ENCODE results near the gene TMEM236.

GRCh38 chr10:17734432-17735080 lies 17.4 kb upstream of the TMEM236 start:
- TF ChIP-seq CTCF (IDR thresholded peaks at IDR 0.05 in 2 of 3, conservative IDR thresholded peaks at IDR 0.05 in 1 of 3; ENCODE audit: borderline replicate concordance in 1 of 3, insufficient read depth in 1 of 3, low read depth in 2 of 3, low read length in 2 of 3) (no peak), TCF7L2 (IDR thresholded peaks at IDR 0.05; ENCODE audit: borderline replicate concordance, extremely low read depth, insufficient read depth, insufficient read length) (no peak), EZH2 (IDR thresholded peaks at IDR 0.05) (no peak), POLR2A (IDR thresholded peaks at IDR 0.05; ENCODE audit: borderline replicate concordance, extremely low read depth, insufficient read depth, insufficient read length) (no peak), REST (IDR thresholded peaks at IDR 0.05; ENCODE audit: low read depth) (no peak), CEBPB (IDR thresholded peaks at IDR 0.05; ENCODE audit: low read depth) (no peak)

All from HCT116 (cell line).